Astrocyte (in vitro differentiated cells and primary cell): ENCODE results near the gene FA2H.

Experiments
- EZH2 ChIP-seq: IDR thresholded peaks from 2 replicates; pipeline ENCODE4 v1.6.1; 2012; ENCODE audit warnings: mild to moderate bottlenecking, low read length, inconsistent platforms; ENCODE audit not compliant: insufficient read depth
- TF ChIP-seq, protein P1 (sequence below): IDR thresholded peaks from 2 replicates; pipeline ENCODE4 v1.5.1; 2011; ENCODE audit warnings: low read depth, mild to moderate bottlenecking, inconsistent platforms, low read length, moderate library complexity; ENCODE audit not compliant: insufficient read depth

DNA sequence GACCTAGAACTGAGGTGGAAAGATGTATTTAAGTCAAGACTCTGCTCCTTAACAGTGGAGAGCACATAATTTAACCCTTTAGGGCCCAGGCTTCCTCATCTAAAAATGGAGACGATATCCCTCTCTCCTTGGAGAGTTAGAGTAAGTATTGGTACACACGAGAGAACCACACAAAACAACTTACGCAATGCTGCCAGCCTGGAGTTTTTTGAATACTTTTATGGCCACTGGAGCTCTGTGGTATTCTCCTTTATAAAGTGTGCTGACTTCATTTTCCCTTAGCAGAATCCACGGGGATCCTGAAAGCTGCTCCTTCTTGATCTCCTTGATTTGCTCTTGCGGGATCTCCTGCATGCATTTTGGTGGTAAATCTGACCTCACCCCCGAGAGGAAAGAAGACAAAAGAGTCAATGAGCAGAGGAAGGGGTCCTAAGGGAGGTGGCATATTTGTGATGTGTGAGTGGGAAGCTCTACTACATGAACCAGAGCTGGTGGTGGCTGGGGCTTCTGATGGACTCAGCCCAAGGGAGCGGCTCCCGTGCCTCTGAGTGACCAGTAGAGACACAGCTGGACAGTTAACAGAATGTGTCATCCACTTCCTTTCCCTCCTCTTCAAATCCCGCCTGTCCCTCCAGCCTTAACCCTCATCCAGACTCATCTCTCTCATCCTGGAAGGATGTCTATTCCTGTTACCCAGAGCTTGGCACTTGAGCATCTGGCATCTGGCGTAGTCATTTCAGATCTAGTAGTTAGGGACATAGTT lies 83.3 kb downstream of the FA2H start:
- TF ChIP-seq, protein P1, sequence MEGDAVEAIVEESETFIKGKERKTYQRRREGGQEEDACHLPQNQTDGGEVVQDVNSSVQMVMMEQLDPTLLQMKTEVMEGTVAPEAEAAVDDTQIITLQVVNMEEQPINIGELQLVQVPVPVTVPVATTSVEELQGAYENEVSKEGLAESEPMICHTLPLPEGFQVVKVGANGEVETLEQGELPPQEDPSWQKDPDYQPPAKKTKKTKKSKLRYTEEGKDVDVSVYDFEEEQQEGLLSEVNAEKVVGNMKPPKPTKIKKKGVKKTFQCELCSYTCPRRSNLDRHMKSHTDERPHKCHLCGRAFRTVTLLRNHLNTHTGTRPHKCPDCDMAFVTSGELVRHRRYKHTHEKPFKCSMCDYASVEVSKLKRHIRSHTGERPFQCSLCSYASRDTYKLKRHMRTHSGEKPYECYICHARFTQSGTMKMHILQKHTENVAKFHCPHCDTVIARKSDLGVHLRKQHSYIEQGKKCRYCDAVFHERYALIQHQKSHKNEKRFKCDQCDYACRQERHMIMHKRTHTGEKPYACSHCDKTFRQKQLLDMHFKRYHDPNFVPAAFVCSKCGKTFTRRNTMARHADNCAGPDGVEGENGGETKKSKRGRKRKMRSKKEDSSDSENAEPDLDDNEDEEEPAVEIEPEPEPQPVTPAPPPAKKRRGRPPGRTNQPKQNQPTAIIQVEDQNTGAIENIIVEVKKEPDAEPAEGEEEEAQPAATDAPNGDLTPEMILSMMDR: no peak
- no peak for TF ChIP-seq EZH2
